T-cell (primary cell): Measurements from ENCODE around the gene ZMYND8. TPM values are rescaled to one million over a fixed set of nuclear protein-coding genes. Genes with fewer than 3 reads are reported as not detected.
"Not testable (repeated sequence)": the region's sequence is repeated elsewhere in the genome, so short reads cannot be mapped to it uniquely, and the experiment has no call there.

ENCODE experiments used
- ATAC-seq, 4 experiments: fragments of 200-7000 bp in 3 of 4; fragments of 150-1000 bp in 1 of 4; cut with Tn5 transposase; replicated peaks in 1 of 4; 1 replicate in 3 of 4; 2 replicates in 1 of 4; pipeline ENCODE4 v1.10.0; 2021; ENCODE audit warnings: moderate library complexity in 3 of 4, mild to moderate bottlenecking in 2 of 4, moderate number of reproducible peaks in 1 of 4
- CTCF ChIA-PET, 2 donors: fragments of 300-600 bp; sonication (Branson Sonifier 250); formaldehyde crosslinking; loops; one replicate each; lab custom pipeline; 2022; ENCODE audit warnings: antibody characterized with exemption in 2 of 2; lab: Charles Lee
- POLR2A ChIA-PET, 2 donors: fragments of 300-600 bp; sonication (Branson Sonifier 250); formaldehyde crosslinking; loops; one replicate each; lab custom pipeline; 2022; ENCODE audit warnings: antibody characterized with exemption in 2 of 2; lab: Charles Lee
- DNase-seq, 35 experiments: peaks; one replicate each; pipeline versions ENCODE4 v3.0.0 to v3.0.0-alpha.2; 2013 to 2023
- H3K27ac ChIP-seq: one replicate; pipeline ENCODE4 v1.5.1; 2013; ENCODE audit warnings: low read length
- H3K27me3 ChIP-seq, 2 experiments: replicated peaks in 1 of 2; 1 replicate in 1 of 2; 2 replicates in 1 of 2; pipeline versions ENCODE4 v1.6.1 to v1.7.0; 2013; ENCODE audit warnings: low read length in 1 of 2, mixed read lengths in 1 of 2; ENCODE audit not compliant: control insufficient read depth in 2 of 2, insufficient read depth in 2 of 2; ENCODE audit errors: extremely low read depth in 1 of 2
- H3K36me3 ChIP-seq, 2 donors: 1 replicate in 1 of 2; 2 replicates in 1 of 2; pipeline versions ENCODE4 v1.6.1 to v1.7.0; 2013; ENCODE audit warnings: low read length in 1 of 2; ENCODE audit not compliant: control insufficient read depth in 2 of 2, insufficient read depth in 1 of 2; ENCODE audit errors: extremely low read depth in 1 of 2
- H3K4me1 ChIP-seq, 2 experiments: 1 replicate in 1 of 2; 2 replicates in 1 of 2; pipeline versions ENCODE4 v1.6.1 to v1.7.0; 2013; ENCODE audit warnings: low read length in 2 of 2, mixed read lengths in 1 of 2; ENCODE audit not compliant: insufficient read depth in 2 of 2, control insufficient read depth in 1 of 2; ENCODE audit errors: extremely low read depth in 1 of 2
- H3K4me3 ChIP-seq, 2 donors: 1 replicate in 1 of 2; 2 replicates in 1 of 2; pipeline versions ENCODE4 v1.5.1 to v1.7.0; 2013; ENCODE audit warnings: mild to moderate bottlenecking in 2 of 2, low read length in 1 of 2, moderate library complexity in 1 of 2; ENCODE audit not compliant: control insufficient read depth in 1 of 2; ENCODE audit errors: extremely low read depth in 1 of 2
- H3K9me3 ChIP-seq: 2 replicates; pipeline ENCODE4 v1.7.0; 2013
- H3K27ac Mint-ChIP-seq, 2 donors: one replicate each; pipeline ENCODE4 v1.8.0; 2020 to 2021; ENCODE audit warnings: mild to moderate bottlenecking in 2 of 2, mixed read lengths in 2 of 2
- H3K27me3 Mint-ChIP-seq, 2 donors: one replicate each; pipeline ENCODE4 v1.8.0; 2021 to 2022; ENCODE audit warnings: mixed read lengths in 2 of 2
- H3K36me3 Mint-ChIP-seq: one replicate; pipeline ENCODE4 v1.8.0; 2021; ENCODE audit warnings: mixed read lengths
- H3K4me1 Mint-ChIP-seq, 3 donors: one replicate each; pipeline ENCODE4 v1.8.0; 2020 to 2022; ENCODE audit warnings: mixed read lengths in 3 of 3, mild to moderate bottlenecking in 1 of 3
- H3K4me3 Mint-ChIP-seq, 3 donors: one replicate each; pipeline ENCODE4 v1.8.0; 2020 to 2022; ENCODE audit warnings: mild to moderate bottlenecking in 3 of 3, mixed read lengths in 3 of 3, moderate library complexity in 3 of 3
- H3K9me3 Mint-ChIP-seq, 3 donors: one replicate each; pipeline ENCODE4 v1.8.0; 2020 to 2022; ENCODE audit warnings: mixed read lengths in 3 of 3
- WGBS: methylation state at CpG from one replicate; pipeline ENCODE4 v1.1.5; 2013; ENCODE audit warnings: missing lambda C conversion rate; ENCODE audit not compliant: insufficient coverage; 5-methylcytosine and 5-hydroxymethylcytosine counted together
- total RNA-seq, 35 experiments: library from RNA in 6 of 35; stranded (reverse) in 6 of 35; fragments of 120-200 nt in 1 of 35; gene quantifications; one replicate each; pipeline versions ENCODE4 v1.2.1 to v1.2.4 and lab custom pipeline; 2013 to 2026

ZMYND8 gene
- total RNA-seq, 5 donors from 2014 or later (not counting 1 experiment from before 2014, with no cell fraction given), result 39.6 to 68.9 (median 43.6) TPM

DNA sequence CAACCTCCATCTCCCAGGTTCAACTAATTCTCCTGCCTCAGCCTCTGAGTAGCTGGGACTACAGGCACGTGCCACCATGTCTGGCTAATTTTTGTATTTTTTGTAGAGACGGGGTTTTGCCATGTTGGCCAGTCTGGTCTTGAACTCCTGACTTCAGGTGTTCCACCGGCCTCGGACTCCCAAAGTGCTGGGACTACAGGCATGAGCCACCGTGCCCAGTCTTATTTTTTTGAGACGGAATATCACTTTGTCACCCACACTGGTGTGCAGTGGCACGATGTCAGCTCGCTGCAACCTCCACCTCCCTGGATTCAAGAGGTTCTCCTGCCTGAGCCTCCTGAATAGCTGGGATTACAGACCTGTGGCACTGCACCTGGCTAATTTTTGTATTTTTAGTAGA, 17.6 kb upstream of the ZMYND8 start:
- H3K4me1 ChIP-seq, ATAC-seq, POLR2A ChIA-PET, H3K27ac Mint-ChIP-seq, H3K36me3 Mint-ChIP-seq, H3K27me3 Mint-ChIP-seq, H3K9me3 ChIP-seq, H3K9me3 Mint-ChIP-seq, DNase-seq, H3K4me3 Mint-ChIP-seq, H3K27me3 ChIP-seq, H3K4me3 ChIP-seq, H3K4me1 Mint-ChIP-seq, CTCF ChIA-PET, H3K36me3 ChIP-seq, H3K27ac ChIP-seq: not testable (repeated sequence)
- WGBS, result 98% methylated on average over 6 of the region's 8 CpGs

DNA sequence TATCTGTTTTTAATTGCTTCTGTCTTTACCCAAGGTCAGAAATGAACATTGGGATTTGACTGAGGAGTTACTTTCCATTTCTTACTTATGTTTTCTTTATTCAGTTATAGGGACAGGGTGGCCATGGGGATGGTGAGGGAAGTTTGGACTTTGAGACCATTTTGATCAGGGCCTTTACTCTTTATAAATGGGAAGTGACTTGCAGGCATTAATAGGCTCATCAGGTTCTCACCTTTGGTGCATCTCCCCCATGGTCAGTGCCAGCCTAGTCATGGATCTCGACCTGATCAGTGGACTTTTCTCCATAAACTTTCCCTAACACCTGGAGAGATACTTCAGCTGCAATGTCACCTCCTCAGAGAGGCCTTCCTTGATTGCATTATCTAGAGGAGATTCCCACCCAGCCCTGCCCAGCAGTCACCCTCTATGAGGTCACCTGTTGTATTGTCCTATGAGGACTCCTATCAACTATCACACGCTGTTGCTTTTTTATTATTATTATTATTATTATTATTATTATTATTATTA, 16.8 kb upstream of the ZMYND8 start:
- POLR2A ChIA-PET, result no interaction called here

DNA sequence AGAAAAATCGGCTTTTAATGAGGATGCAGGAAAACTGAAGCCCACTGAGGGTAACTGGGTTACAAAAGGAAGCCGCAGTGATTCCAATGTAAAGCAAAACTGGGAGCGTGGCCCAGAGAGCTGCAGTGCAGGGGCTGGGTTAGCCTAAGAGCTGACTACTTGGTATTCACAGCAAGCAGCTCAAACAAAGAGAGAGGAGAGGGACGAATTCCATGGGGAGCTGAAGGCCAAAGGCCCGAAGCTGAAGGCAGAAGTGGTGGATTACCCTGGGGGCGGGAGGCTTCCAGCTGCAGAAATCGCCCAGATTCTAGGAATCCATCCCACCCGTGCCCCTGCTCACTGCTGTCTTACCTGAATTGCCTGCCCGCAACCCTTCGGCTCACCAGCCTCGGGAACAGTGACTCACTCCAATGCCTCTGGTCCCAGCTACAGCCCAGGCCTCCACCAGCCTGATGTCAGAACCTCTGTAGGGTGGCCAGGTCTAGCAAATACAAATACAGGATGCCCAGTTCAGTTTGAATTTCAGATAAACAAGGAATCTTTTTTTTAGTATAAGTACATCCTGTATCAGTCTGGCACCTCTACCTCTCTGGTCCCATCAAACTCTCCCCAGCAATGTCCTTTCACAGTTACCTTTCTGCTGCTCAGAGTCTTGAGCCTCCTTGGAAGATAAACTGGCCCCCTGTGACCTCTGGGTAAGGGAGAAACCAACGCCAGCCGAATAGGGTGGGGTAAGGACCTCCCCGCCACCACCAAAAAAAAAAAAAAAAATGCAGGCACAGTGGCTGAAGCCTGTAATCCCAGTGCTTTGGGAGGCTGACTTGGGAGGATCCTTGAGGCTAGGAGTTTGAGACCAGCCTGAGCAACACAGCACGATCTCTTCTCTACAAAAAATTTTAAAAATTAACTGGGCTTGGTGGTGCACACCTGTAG, 14.6 kb upstream of the ZMYND8 start:
- H3K4me1 Mint-ChIP-seq, result peaks cover 3 to 5% (median 3%) of the 10 kb centered on the region in 3 donors
- DNase-seq, result no peak
- Histone ChIP-seq H3K27me3 (no peaks in the 10 kb centered on the region), H3K4me3 (no peak overlapping the region), H3K9me3 (no peaks in the 10 kb centered on the region), H3K4me1 (no peaks in the 10 kb centered on the region), H3K36me3 (no peaks in the 10 kb centered on the region), H3K27ac (no peak overlapping the region)
- ChIA-PET POLR2A (no interaction called here), CTCF (interaction anchor here (0.6 to 0.7 kb wide), 2 partner anchors 139 to 1917 kb away, joined by 3 to 4 read pairs; no protein-coding TSS in a partner anchor)
- H3K27ac Mint-ChIP-seq, result no peak overlapping the region
- H3K27me3 Mint-ChIP-seq, result no peaks in the 10 kb centered on the region
- H3K9me3 Mint-ChIP-seq, result no peaks in the 10 kb centered on the region
- H3K36me3 Mint-ChIP-seq, result no peaks in the 10 kb centered on the region
- H3K4me3 Mint-ChIP-seq, result no peak overlapping the region
- no peak for ATAC-seq
- WGBS, result 93% methylated on average over 11 of the region's 15 CpGs

More for the DNA sequence above, 16.8 kb upstream of the ZMYND8 start:
- H3K27me3 Mint-ChIP-seq, result no peaks in the 10 kb centered on the region
- no peaks in the 10 kb centered on the region for H3K36me3 Mint-ChIP-seq
- H3K27ac Mint-ChIP-seq, result no peak overlapping the region
- H3K4me3 Mint-ChIP-seq, result no peak overlapping the region
- H3K9me3 Mint-ChIP-seq, result no peaks in the 10 kb centered on the region
- H3K4me3 ChIP-seq, result no peak overlapping the region
- no peaks in the 10 kb centered on the region for H3K9me3 ChIP-seq
- H3K36me3 ChIP-seq, result no peaks in the 10 kb centered on the region
- no peaks in the 10 kb centered on the region for H3K27me3 ChIP-seq
- peaks cover 3 to 5% (median 3%) of the 10 kb centered on the region in 3 donors for H3K4me1 Mint-ChIP-seq
- ATAC-seq (no peak), DNase-seq (no peak)
- CTCF ChIA-PET, result interaction anchor here in 1 of 2 donors (0.6 kb wide), 1 partner anchor 1531 kb away, joined by 5 read pairs; no protein-coding TSS in a partner anchor
- H3K4me1 ChIP-seq, result no peaks in the 10 kb centered on the region
- no peak overlapping the region for H3K27ac ChIP-seq
- no CpG with 5 or more reads among the region's 2 CpGs for WGBS

DNA sequence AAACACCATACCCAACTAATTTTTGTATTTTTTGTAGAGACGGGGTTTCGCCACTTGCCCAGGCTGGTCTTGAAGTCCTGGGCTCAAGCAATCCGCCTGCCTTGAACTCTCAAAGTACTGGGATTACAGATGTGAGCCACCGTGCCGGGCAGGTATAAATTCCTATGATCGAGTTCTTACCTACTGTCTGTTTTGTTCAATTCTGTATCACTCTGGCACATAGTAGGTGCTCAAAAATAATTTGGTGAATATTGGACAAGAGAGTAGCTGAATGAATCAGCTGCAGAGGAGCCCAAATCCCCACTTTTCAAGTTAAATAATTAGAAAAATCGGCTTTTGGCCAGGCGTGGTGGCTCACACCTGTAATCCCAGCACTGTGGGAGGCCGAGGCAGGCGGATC, 13.7 kb upstream of the ZMYND8 start:
- no peaks in the 10 kb centered on the region for H3K27me3 ChIP-seq
- peaks cover 0 to 3% of the 10 kb centered on the region in 2 experiments for H3K4me1 ChIP-seq
- ATAC-seq (no peak), DNase-seq (no peak)
- Mint-ChIP-seq H3K4me1 (peaks cover 5 to 8% (median 5%) of the 10 kb centered on the region in 3 donors), H3K9me3 (no peaks in the 10 kb centered on the region), H3K36me3 (no peaks in the 10 kb centered on the region), H3K4me3 (no peak overlapping the region), H3K27ac (no peak overlapping the region), H3K27me3 (no peaks in the 10 kb centered on the region)
- H3K9me3 ChIP-seq, result no peaks in the 10 kb centered on the region
- ChIA-PET CTCF (interaction anchor here in 1 of 2 donors (0.6 kb wide), 1 partner anchor 1916 kb away, joined by 3 read pairs; no protein-coding TSS in a partner anchor), POLR2A (no interaction called here)
- H3K36me3 ChIP-seq, result no peaks in the 10 kb centered on the region
- 95% methylated on average over 5 of the region's 10 CpGs for WGBS
- H3K4me3 ChIP-seq, result no peak overlapping the region
- H3K27ac ChIP-seq, result no peak overlapping the region

DNA sequence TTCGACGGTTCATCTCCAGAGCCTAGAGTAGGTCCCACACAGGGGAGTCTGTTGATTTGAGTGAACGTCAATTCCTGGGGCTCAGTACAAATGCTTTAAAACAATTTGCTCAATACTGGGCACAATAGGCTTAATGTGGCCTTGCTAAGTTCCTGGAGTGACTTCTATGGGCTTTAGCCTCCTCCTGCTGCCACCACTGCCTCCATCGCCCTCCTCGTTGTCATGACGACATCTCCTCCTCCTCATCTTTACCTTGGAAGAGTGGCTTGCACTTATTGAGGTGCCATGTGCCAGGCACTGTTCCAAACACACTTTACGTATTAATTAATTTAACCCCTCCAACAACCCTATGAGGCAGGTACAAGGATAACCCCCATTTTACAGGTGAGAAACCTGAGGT, 11.8 kb upstream of the ZMYND8 start:
- Mint-ChIP-seq H3K9me3 (no peaks in the 10 kb centered on the region), H3K4me3 (no peak overlapping the region), H3K4me1 (peaks cover 8 to 10% (median 8%) of the 10 kb centered on the region in 3 donors), H3K27me3 (no peaks in the 10 kb centered on the region), H3K36me3 (no peaks in the 10 kb centered on the region), H3K27ac (no peak overlapping the region)
- ChIA-PET CTCF (no interaction called here), POLR2A (no interaction called here)
- Histone ChIP-seq H3K27ac (no peak overlapping the region), H3K4me1 (peaks cover 0 to 7% of the 10 kb centered on the region in 2 experiments), H3K9me3 (no peaks in the 10 kb centered on the region), H3K27me3 (no peaks in the 10 kb centered on the region), H3K36me3 (no peaks in the 10 kb centered on the region), H3K4me3 (no peak overlapping the region)
- no peak for DNase-seq
- 89% methylated on average over 3 of the region's 7 CpGs for WGBS
- ATAC-seq, result no peak

DNA sequence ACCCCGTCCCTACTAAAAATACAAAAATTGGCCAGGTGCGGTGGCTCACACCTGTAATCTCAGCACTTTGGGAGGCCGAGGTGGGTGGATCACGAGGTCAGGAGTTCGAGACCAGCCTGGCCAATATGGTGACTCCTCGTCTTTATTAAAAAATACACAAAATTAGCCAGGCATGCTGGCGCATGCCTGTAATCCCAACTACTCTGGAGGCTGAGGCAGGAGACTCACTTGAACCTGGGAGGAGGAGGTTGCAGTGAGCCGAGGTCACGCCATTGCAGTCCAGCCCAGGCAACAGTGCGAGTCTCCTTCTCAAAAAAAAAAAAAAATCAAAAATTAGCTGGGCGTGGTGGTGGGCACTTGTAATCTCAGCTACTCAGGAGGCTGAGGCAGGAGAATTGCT, 9.8 kb upstream of the ZMYND8 start:
- ATAC-seq, H3K4me3 Mint-ChIP-seq, H3K36me3 Mint-ChIP-seq, H3K36me3 ChIP-seq, DNase-seq, H3K27me3 ChIP-seq, H3K9me3 ChIP-seq, H3K27ac Mint-ChIP-seq, H3K27ac ChIP-seq, H3K9me3 Mint-ChIP-seq, H3K27me3 Mint-ChIP-seq, H3K4me3 ChIP-seq: not testable (repeated sequence)
- peaks cover 0 to 17% of the 10 kb centered on the region in 2 experiments for H3K4me1 ChIP-seq
- H3K4me1 Mint-ChIP-seq, result peaks cover 13 to 16% (median 14%) of the 10 kb centered on the region in 3 donors
- CTCF ChIA-PET, result interaction anchor here in 1 of 2 donors (0.5 to 1.2 kb wide), 2 partner anchors 18 to 96 kb away, joined by 4 read pairs; no protein-coding TSS in a partner anchor
- 98% methylated on average over 8 of the region's 11 CpGs for WGBS
- POLR2A ChIA-PET, result interaction anchor here in 1 of 2 donors (0.7 kb wide), 1 partner anchor 1930 kb away, joined by 3 read pairs; no protein-coding TSS in a partner anchor
